PFSK-1 (cell line): ENCODE measurements around the gene RPS6KA3.

Experiments used
- REST ChIP-seq, 2 experiments: IDR thresholded peaks; 2 replicates each; pipeline versions ENCODE4 v1.6.1 to v1.8.0; 2011 to 2012; ENCODE audit warnings: low read depth in 2 of 2, low read length in 2 of 2, control low read depth in 1 of 2, inconsistent platforms in 1 of 2, mild to moderate bottlenecking in 1 of 2, moderate library complexity in 1 of 2; ENCODE audit not compliant: insufficient read depth in 1 of 2
- SIN3A ChIP-seq: IDR thresholded peaks from 2 replicates; pipeline ENCODE4 v1.6.1; 2012; ENCODE audit warnings: mild to moderate bottlenecking, low read length, moderate library complexity, borderline replicate concordance; ENCODE audit not compliant: insufficient read depth
- TAF1 ChIP-seq: IDR thresholded peaks from 2 replicates; pipeline ENCODE4 v1.6.1; 2012; ENCODE audit warnings: low read length, control low read depth, borderline replicate concordance; ENCODE audit not compliant: insufficient read depth

DNA sequence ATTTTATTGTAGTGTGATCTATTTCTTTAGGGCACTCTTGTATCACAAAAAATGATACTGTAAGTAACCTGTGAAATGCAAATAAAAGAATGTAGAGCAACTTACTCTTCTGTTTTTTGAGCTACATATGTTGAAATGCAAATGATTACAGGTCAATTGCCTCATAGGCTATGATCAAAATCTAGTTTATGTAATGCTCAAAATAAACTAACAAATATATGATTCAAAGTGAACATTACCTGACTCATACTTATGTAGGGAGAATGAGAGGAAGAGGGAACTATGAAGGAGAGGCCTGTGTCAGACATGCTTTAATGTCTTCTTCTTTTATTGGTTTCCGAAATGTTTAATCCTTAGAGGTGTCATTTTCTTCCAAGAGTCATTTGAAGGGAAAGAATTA lies 5.0 kb upstream of the RPS6KA3 start:
- no peak for TF ChIP-seq REST (IDR thresholded peaks at IDR 0.05; ENCODE audit: insufficient read depth in 1 of 2, low read depth in 2 of 2, low read length in 2 of 2)
- no peak for TF ChIP-seq SIN3A
- TF ChIP-seq TAF1, result no peak
